Testis (tissue), 3 donors: Measurements from ENCODE around the gene C2orf15. TPM values are rescaled to one million over a fixed set of nuclear protein-coding genes. Genes with fewer than 3 reads are reported as not detected.

Experiments
- DNase-seq: peaks from one replicate; pipeline ENCODE4 v3.0.0-alpha.2; 2019
- H3K27ac ChIP-seq, 2 donors: fragments of 200-600 bp; sonication (generic); one replicate each; pipeline ENCODE4 v1.5.1; 2019
- H3K27me3 ChIP-seq: fragments of 200-600 bp; sonication (generic); one replicate; pipeline ENCODE4 v1.5.1; 2019
- H3K36me3 ChIP-seq: fragments of 200-600 bp; sonication (generic); one replicate; pipeline ENCODE4 v1.5.1; 2017; ENCODE audit warnings: low read depth; ENCODE audit errors: missing control alignments
- H3K4me1 ChIP-seq: fragments of 200-600 bp; sonication (generic); one replicate; pipeline ENCODE4 v1.5.1; 2019
- H3K4me3 ChIP-seq, 2 donors: fragments of 200-600 bp; sonication (generic); one replicate each; pipeline ENCODE4 v1.5.1; 2017 to 2019
- H3K9me3 ChIP-seq: fragments of 200-600 bp; sonication (generic); one replicate; pipeline ENCODE4 v1.5.1; 2017
- CTCF ChIP-seq, 3 experiments: fragments of 450-650 bp in 2 of 3; fragments of 200-600 bp in 1 of 3; sonication (generic) in 1 of 3; IDR thresholded peaks; one replicate each; pipeline ENCODE4 v1.5.1; 2016 to 2019; ENCODE audit warnings: antibody characterized with exemption in 3 of 3, mild to moderate bottlenecking in 2 of 3, moderate library complexity in 1 of 3
- POLR2A ChIP-seq: fragments of 450-650 bp; IDR thresholded peaks from one replicate; pipeline ENCODE4 v1.6.1; 2017; ENCODE audit warnings: antibody characterized with exemption, mild to moderate bottlenecking, moderate library complexity
- WGBS, 2 donors: methylation state at CpG; one replicate each; pipeline ENCODE4 v1.1.5; 2018; 5-methylcytosine and 5-hydroxymethylcytosine counted together
- intact Hi-C: fragments of 100-400 bp; cut with DNase I; formaldehyde crosslinking; loops from one replicate; pipeline ENCODE4 v1.15.1; 2023; ENCODE audit warnings: low total_unique reads
- polyA plus RNA-seq: library from polyadenylated mRNA; stranded (reverse); fragments of 350-450 nt; fragmentation: Illumina TruSeq; extraction: RNeasy Lipid Tissue Mini Kit (QIAGEN cat#74804); gene quantifications from one replicate; pipeline ENCODE4 v1.2.3, GENCODE V29; 2014; ENCODE audit warnings: low read depth, low replicate concordance; ENCODE audit not compliant: insufficient read depth
- total RNA-seq, 2 donors: library from RNA; depleted of rRNA; stranded (reverse); fragments of >200 nt; gene quantifications; one replicate each; pipeline ENCODE4 v1.2.3, GENCODE V29; 2016

Gene C2orf15
- total and polyA plus RNA-seq, 3 donors from 2014 or later, result 1.7 to 3.1 (median 2.1) TPM

- WGBS, 2 donors, result 0 to 1% methylated on average over 30 to 39 of the region's 39 CpGs
- intact Hi-C loops, result loop anchor here (10.0 kb wide), 1 partner anchor 154 kb away; the partner anchor contains the start of genes EIF5B and TXNDC9
- Histone ChIP-seq H3K9me3 (no peaks in the 10 kb centered on the region), H3K27me3 (no peaks in the 10 kb centered on the region), H3K4me1 (peaks cover 20% of the 10 kb centered on the region), H3K27ac (peak within 1 kb of the TSS; percentile 56 to 75), H3K36me3 (no peaks in the 10 kb centered on the region), H3K4me3 (peak within 1 kb of the TSS; percentile 76 to 85)
- DNase-seq, result peak; percentile 97
- TF ChIP-seq POLR2A (no peak), CTCF (IDR thresholded peaks at IDR 0.05) (peak in 1 of 3 experiments; percentile 5)
Measured at GRCh38 chr2:99180755-99181623, 39.5 kb downstream of the C2orf15 start, which contains the start of the genes MITD1 and MRPL30. MITD1 (minus strand) TSS chr2:99181058; CDS start chr2:99180981, 77 bp downstream. MRPL30 (plus strand) TSS chr2:99181184; CDS start chr2:99186204, 5,020 bp downstream.

GRCh38 chr2:99181624-99182000, 40.1 kb downstream of the C2orf15 start:
- H3K36me3 ChIP-seq, result no peaks in the 10 kb centered on the region
- intact Hi-C loops, result loop anchor here (10.0 kb wide), 1 partner anchor 153 kb away; the partner anchor contains the start of genes EIF5B and TXNDC9
- no peak for TF ChIP-seq POLR2A
- no peak for TF ChIP-seq CTCF (IDR thresholded peaks at IDR 0.05)
- H3K4me1 ChIP-seq, result peaks cover 20% of the 10 kb centered on the region
- H3K27ac ChIP-seq, result peak overlapping the region in 1 of 2 donors; percentile 75
- WGBS, 2 donors, result 4 to 8% methylated on average over 4 of the region's 4 CpGs
- peak overlapping the region; percentile 76 to 85 for H3K4me3 ChIP-seq
- H3K27me3 ChIP-seq, result no peaks in the 10 kb centered on the region
- no peaks in the 10 kb centered on the region for H3K9me3 ChIP-seq
- no peak for DNase-seq

- 76 to 88% methylated on average over 3 of the region's 3 CpGs for WGBS, 2 donors
- no peak for DNase-seq
- intact Hi-C loops, result loop anchor here (10.0 kb wide), 1 partner anchor 152 kb away; the partner anchor contains the start of genes EIF5B and TXNDC9
Measured at GRCh38 chr2:99183025-99183424, 41.5 kb downstream of the C2orf15 start.

GRCh38 chr2:99184811-99185210, 43.3 kb downstream of the C2orf15 start:
- Histone ChIP-seq H3K36me3 (no peaks in the 10 kb centered on the region), H3K9me3 (no peaks in the 10 kb centered on the region), H3K4me3 (no peak overlapping the region), H3K27me3 (no peaks in the 10 kb centered on the region), H3K4me1 (peaks cover 12% of the 10 kb centered on the region), H3K27ac (no peak overlapping the region)
- intact Hi-C loops, result loop anchor here (10.0 kb wide), 1 partner anchor 150 kb away; the partner anchor contains the start of genes EIF5B and TXNDC9
- 95% methylated on average over 6 of the region's 6 CpGs for WGBS, 2 donors
- DNase-seq, result no peak
- no peak for TF ChIP-seq CTCF (IDR thresholded peaks at IDR 0.05)
- TF ChIP-seq POLR2A, result no peak

More at GRCh38 chr2:99183025-99183424, 41.5 kb downstream of the C2orf15 start:
- peaks cover 20% of the 10 kb centered on the region for H3K4me1 ChIP-seq
- H3K27ac ChIP-seq, result no peak overlapping the region
- no peaks in the 10 kb centered on the region for H3K27me3 ChIP-seq
- H3K9me3 ChIP-seq, result no peaks in the 10 kb centered on the region
- no peaks in the 10 kb centered on the region for H3K36me3 ChIP-seq
- TF ChIP-seq CTCF (IDR thresholded peaks at IDR 0.05) (no peak), POLR2A (no peak)
- no peak overlapping the region for H3K4me3 ChIP-seq
